Kidney (tissue), 14 donors: ENCODE results near the gene QSOX2. TPM values are rescaled to one million over a fixed set of nuclear protein-coding genes. Genes with fewer than 3 reads are reported as not detected.
"Not testable (repeated sequence)": the region's sequence is repeated elsewhere in the genome, so short reads cannot be mapped to it uniquely, and the experiment has no call there.

Source experiments
- DNase-seq, 5 donors: peaks; one replicate each; pipeline ENCODE4 v3.0.0-alpha.2; 2013 to 2020
- FAIRE-seq: peaks from 2 replicates; lab custom pipeline; 2012; peaks lifted over from hg19 to GRCh38; lab: Jason Lieb, UNC
- H3K27ac ChIP-seq, 2 donors: one replicate each; pipeline ENCODE4 v1.7.0; 2013; ENCODE audit warnings: low read depth in 2 of 2, low read length in 2 of 2, inconsistent platforms in 1 of 2
- H3K27me3 ChIP-seq: one replicate; pipeline ENCODE4 v1.7.1; 2013; ENCODE audit warnings: low read length, inconsistent platforms; ENCODE audit not compliant: control insufficient read depth, insufficient read depth
- H3K36me3 ChIP-seq, 3 donors: one replicate each; pipeline versions ENCODE4 v1.7.0 to v1.7.1; 2013; ENCODE audit warnings: low read length in 3 of 3, control low read depth in 1 of 3, inconsistent platforms in 1 of 3; ENCODE audit not compliant: insufficient read depth in 3 of 3, control insufficient read depth in 2 of 3
- H3K4me1 ChIP-seq, 3 donors: one replicate each; pipeline versions ENCODE4 v1.7.0 to v1.7.1; 2013; ENCODE audit warnings: low read length in 3 of 3, inconsistent platforms in 1 of 3, low read depth in 1 of 3; ENCODE audit not compliant: control insufficient read depth in 2 of 3, insufficient read depth in 2 of 3
- H3K4me3 ChIP-seq, 3 donors: one replicate each; pipeline versions ENCODE4 v1.7.0 to v1.8.1; 2013; ENCODE audit warnings: low read length in 3 of 3, control low read depth in 1 of 3, inconsistent platforms in 1 of 3
- H3K9ac ChIP-seq, 3 donors: one replicate each; pipeline versions ENCODE4 v1.7.0 to v1.7.1; 2013; ENCODE audit warnings: low read length in 3 of 3, control low read depth in 1 of 3, inconsistent platforms in 1 of 3
- H3K9me3 ChIP-seq, 3 donors: one replicate each; pipeline versions ENCODE4 v1.7.0 to v1.7.1; 2013; ENCODE audit warnings: low read length in 3 of 3, control low read depth in 1 of 3, inconsistent platforms in 1 of 3; ENCODE audit not compliant: control insufficient read depth in 2 of 3, insufficient read depth in 1 of 3
- intact Hi-C: fragments of 100-400 bp; cut with DNase I; formaldehyde crosslinking; loops from one replicate; pipeline ENCODE4 v1.11.1; 2022
- polyA plus RNA-seq: library from polyadenylated mRNA; stranded (reverse); fragments of 350-450 nt; fragmentation: Illumina TruSeq; extraction: RNeasy Lipid Tissue Mini Kit (QIAGEN cat#74804); gene quantifications from one replicate; pipeline ENCODE4 v1.2.3, GENCODE V29; 2014; ENCODE audit warnings: low read depth, low replicate concordance; ENCODE audit not compliant: insufficient read depth
- total RNA-seq: library from RNA; stranded (reverse); fragmentation: NEBNext Ultra II Directional; extraction: Animal tissue kit (Norgen Biotek cat#: 25700); gene quantifications from one replicate; pipeline ENCODE4 v1.2.1, GENCODE V29; 2021
- TF ChIP-seq, protein P1 (sequence below): IDR thresholded peaks from 3 replicates; pipeline ENCODE4 v1.5.1; 2012; ENCODE audit warnings: mild to moderate bottlenecking, moderate library complexity, borderline replicate concordance; ENCODE audit not compliant: insufficient read depth; ENCODE audit errors: extremely low read depth
- donor health status: control.
- donor health status: control.
- donor health status: control.
- donor health status: control.
- donor health status: control.
- donor health status: DM: yes; HTN: yes; CAD: no.
- donor health status: Normal renal cell carcinoma (clear cell type).

QSOX2 gene
- total and polyA plus RNA-seq, 2 donors from 2014 or later = 4.0 to 10.1 TPM

- FAIRE-seq (no peak), DNase-seq (no peak)
- TF ChIP-seq, protein P1, sequence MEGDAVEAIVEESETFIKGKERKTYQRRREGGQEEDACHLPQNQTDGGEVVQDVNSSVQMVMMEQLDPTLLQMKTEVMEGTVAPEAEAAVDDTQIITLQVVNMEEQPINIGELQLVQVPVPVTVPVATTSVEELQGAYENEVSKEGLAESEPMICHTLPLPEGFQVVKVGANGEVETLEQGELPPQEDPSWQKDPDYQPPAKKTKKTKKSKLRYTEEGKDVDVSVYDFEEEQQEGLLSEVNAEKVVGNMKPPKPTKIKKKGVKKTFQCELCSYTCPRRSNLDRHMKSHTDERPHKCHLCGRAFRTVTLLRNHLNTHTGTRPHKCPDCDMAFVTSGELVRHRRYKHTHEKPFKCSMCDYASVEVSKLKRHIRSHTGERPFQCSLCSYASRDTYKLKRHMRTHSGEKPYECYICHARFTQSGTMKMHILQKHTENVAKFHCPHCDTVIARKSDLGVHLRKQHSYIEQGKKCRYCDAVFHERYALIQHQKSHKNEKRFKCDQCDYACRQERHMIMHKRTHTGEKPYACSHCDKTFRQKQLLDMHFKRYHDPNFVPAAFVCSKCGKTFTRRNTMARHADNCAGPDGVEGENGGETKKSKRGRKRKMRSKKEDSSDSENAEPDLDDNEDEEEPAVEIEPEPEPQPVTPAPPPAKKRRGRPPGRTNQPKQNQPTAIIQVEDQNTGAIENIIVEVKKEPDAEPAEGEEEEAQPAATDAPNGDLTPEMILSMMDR = no peak
- no peak overlapping the region for H3K4me3 ChIP-seq
- H3K9ac ChIP-seq = no peak overlapping the region
- peaks cover 0 to 3% (median 0%) of the 10 kb centered on the region in 3 donors for H3K4me1 ChIP-seq
- no peaks in the 10 kb centered on the region for H3K27me3 ChIP-seq
- H3K36me3 ChIP-seq = no peaks in the 10 kb centered on the region
- no peaks in the 10 kb centered on the region for H3K9me3 ChIP-seq
- intact Hi-C loops = no loop called here
- no peak overlapping the region for H3K27ac ChIP-seq
Observed at GRCh38 chr9:136237486-136238341, 7.9 kb downstream of the QSOX2 start.

GRCh38 chr9:136236471-136237410, 8.9 kb downstream of the QSOX2 start:
- DNase-seq, H3K9me3 ChIP-seq, H3K4me1 ChIP-seq, intact Hi-C loops, H3K9ac ChIP-seq, H3K4me3 ChIP-seq, H3K27me3 ChIP-seq, H3K36me3 ChIP-seq, H3K27ac ChIP-seq, FAIRE-seq: not testable (repeated sequence)

- Histone ChIP-seq H3K27ac (no peak overlapping the region), H3K9me3 (no peaks in the 10 kb centered on the region), H3K27me3 (no peaks in the 10 kb centered on the region), H3K9ac (no peak overlapping the region), H3K4me1 (no peaks in the 10 kb centered on the region), H3K4me3 (no peak overlapping the region), H3K36me3 (no peaks in the 10 kb centered on the region)
- DNase-seq = no peak
- TF ChIP-seq, protein P1 = no peak
- no peak for FAIRE-seq
- intact Hi-C loops = no loop called here
Observed at GRCh38 chr9:136235709-136236455, 9.7 kb downstream of the QSOX2 start.
